Prostate gland (tissue), 2 donors: Measurements from ENCODE around the gene ACADS. TPM values are rescaled to one million over a fixed set of nuclear protein-coding genes. Genes with fewer than 3 reads are reported as not detected.
A peak's percentile ranks its signal among the peaks of the same experiment; 100 is the strongest.

ENCODE experiments used
- DNase-seq: peaks from one replicate; pipeline ENCODE4 v3.0.0-alpha.2; 2019; ENCODE audit warnings: low spot score
- H3K27ac ChIP-seq, 2 donors: fragments of 200-600 bp; sonication (generic); 2 replicates each; pipeline ENCODE4 v1.5.1; 2017 to 2019
- H3K27me3 ChIP-seq: fragments of 200-600 bp; sonication (generic); replicated peaks from 2 replicates; pipeline ENCODE4 v1.5.1; 2019; ENCODE audit not compliant: insufficient read depth
- H3K36me3 ChIP-seq, 2 donors: fragments of 200-600 bp; sonication (generic); 1 replicate in 1 of 2; 2 replicates in 1 of 2; pipeline versions ENCODE4 v1.5.1 to v1.8.1; 2017 to 2019
- H3K4me1 ChIP-seq: fragments of 200-600 bp; sonication (generic); replicated peaks from 2 replicates; pipeline ENCODE4 v1.5.1; 2019
- H3K4me3 ChIP-seq, 2 donors: fragments of 200-600 bp; sonication (generic); 2 replicates each; pipeline ENCODE4 v1.5.1; 2017 to 2019
- H3K9me3 ChIP-seq: fragments of 200-600 bp; sonication (generic); 2 replicates; pipeline ENCODE4 v1.5.1; 2017
- CTCF ChIP-seq, 4 experiments: fragments of 200-600 bp in 2 of 4; fragments of 450-650 bp in 2 of 4; sonication (generic) in 2 of 4; IDR thresholded peaks; 1 replicate in 3 of 4; 2 replicates in 1 of 4; pipeline ENCODE4 v1.5.1; 2016 to 2019; ENCODE audit warnings: antibody characterized with exemption in 4 of 4, mild to moderate bottlenecking in 2 of 4, moderate library complexity in 2 of 4
- POLR2A ChIP-seq: fragments of 450-650 bp; IDR thresholded peaks from one replicate; pipeline ENCODE4 v1.6.1; 2016; ENCODE audit warnings: antibody characterized with exemption, mild to moderate bottlenecking
- POLR2AphosphoS5 ChIP-seq: sonication (generic); formaldehyde crosslinking; IDR thresholded peaks from one replicate; pipeline ENCODE4 v1.6.1; 2017; ENCODE audit warnings: antibody characterized with exemption
- WGBS: methylation state at CpG from one replicate; pipeline ENCODE4 v1.1.5; 2018; 5-methylcytosine and 5-hydroxymethylcytosine counted together
- intact Hi-C: fragments of 100-400 bp; cut with DNase I; formaldehyde crosslinking; loops from one replicate; pipeline ENCODE4 v1.14.2; 2022
- total RNA-seq, 2 donors: library from RNA; depleted of rRNA; stranded (reverse); fragments of >200 nt; gene quantifications; one replicate each; pipeline ENCODE4 v1.1.0, GENCODE V29; 2016

The ACADS gene
- total RNA-seq, 2 donors from 2014 or later: 29.4 to 36.0 TPM

- WGBS: 37% methylated on average over 3 of the region's 3 CpGs
- DNase-seq: no peak
- no peaks in the 10 kb centered on the region for H3K27me3 ChIP-seq
- H3K9me3 ChIP-seq: no peaks in the 10 kb centered on the region
- H3K4me3 ChIP-seq: no peak overlapping the region
- H3K27ac ChIP-seq: peak overlapping the region in 1 of 2 donors; percentile 10
- peaks cover 18% of the 10 kb centered on the region for H3K4me1 ChIP-seq
- TF ChIP-seq POLR2AphosphoS5: no peak
- TF ChIP-seq CTCF (IDR thresholded peaks at IDR 0.05): no peak
- TF ChIP-seq POLR2A: no peak
- intact Hi-C loops: no loop called here
- no peaks in the 10 kb centered on the region for H3K36me3 ChIP-seq
Observed at GRCh38 chr12:120690978-120691377, 34.6 kb upstream of the ACADS start.

GRCh38 chr12:120692524-120693033 is 33.0 kb upstream of the ACADS start:
- WGBS: 45% methylated on average over 11 of the region's 11 CpGs
- H3K27me3 ChIP-seq: no peaks in the 10 kb centered on the region
- H3K27ac ChIP-seq: peak overlapping the region; percentile 21 to 32
- intact Hi-C loops: no loop called here
- no peaks in the 10 kb centered on the region for H3K9me3 ChIP-seq
- DNase-seq: no peak
- H3K4me3 ChIP-seq: no peak overlapping the region
- H3K4me1 ChIP-seq: peaks cover 18% of the 10 kb centered on the region
- peak; percentile 45 for TF ChIP-seq POLR2AphosphoS5
- TF ChIP-seq POLR2A: no peak
- no peaks in the 10 kb centered on the region for H3K36me3 ChIP-seq

- peaks cover 0 to 7% of the 10 kb centered on the region in 2 donors for H3K36me3 ChIP-seq
- no peak overlapping the region for H3K27ac ChIP-seq
- no peak overlapping the region for H3K4me3 ChIP-seq
- H3K27me3 ChIP-seq: no peaks in the 10 kb centered on the region
- TF ChIP-seq POLR2A (no peak), CTCF (IDR thresholded peaks at IDR 0.05) (no peak), POLR2AphosphoS5 (no peak)
- intact Hi-C loops: no loop called here
- no peaks in the 10 kb centered on the region for H3K9me3 ChIP-seq
- WGBS: 46% methylated on average over 4 of the region's 4 CpGs
- peaks cover 18% of the 10 kb centered on the region for H3K4me1 ChIP-seq
- no peak for DNase-seq
Observed at GRCh38 chr12:120693848-120694247, 31.8 kb upstream of the ACADS start.

- 83% methylated on average over 6 of the region's 6 CpGs for WGBS
- H3K4me3 ChIP-seq: no peak overlapping the region
- DNase-seq: no peak
- H3K4me1 ChIP-seq: peaks cover 7% of the 10 kb centered on the region
- no peaks in the 10 kb centered on the region for H3K27me3 ChIP-seq
- intact Hi-C loops: no loop called here
- H3K9me3 ChIP-seq: no peaks in the 10 kb centered on the region
- H3K27ac ChIP-seq: no peak overlapping the region
- no peak for TF ChIP-seq POLR2A
- no peak for TF ChIP-seq CTCF (IDR thresholded peaks at IDR 0.05)
- TF ChIP-seq POLR2AphosphoS5: no peak
- H3K36me3 ChIP-seq: peaks cover 0 to 7% of the 10 kb centered on the region in 2 donors
Observed at GRCh38 chr12:120696626-120697025, 29.0 kb upstream of the ACADS start.

GRCh38 chr12:120697344-120697743 is 28.3 kb upstream of the ACADS start:
- Histone ChIP-seq H3K27me3 (no peaks in the 10 kb centered on the region), H3K36me3 (peaks cover 0 to 7% of the 10 kb centered on the region in 2 donors), H3K4me1 (peaks cover 2% of the 10 kb centered on the region), H3K9me3 (no peaks in the 10 kb centered on the region), H3K27ac (no peak overlapping the region), H3K4me3 (no peak overlapping the region)
- intact Hi-C loops: no loop called here
- TF ChIP-seq CTCF (IDR thresholded peaks at IDR 0.05) (no peak), POLR2AphosphoS5 (no peak), POLR2A (no peak)
- 79% methylated on average over 1 of the region's 1 CpG for whole genome bisulfite sequencing
- no peak for DNase-seq
